ENCODE data around the gene OSBPL7. TPM values are rescaled to one million over a fixed set of nuclear protein-coding genes. Genes with fewer than 3 reads are reported as not detected.

Gene OSBPL7
- total and polyA plus RNA-seq, 2 of the 8 experiments (the other 6 are each of a cell fraction or from before 2014, with no cell fraction given): 7.2 to 8.9 TPM

DNA sequence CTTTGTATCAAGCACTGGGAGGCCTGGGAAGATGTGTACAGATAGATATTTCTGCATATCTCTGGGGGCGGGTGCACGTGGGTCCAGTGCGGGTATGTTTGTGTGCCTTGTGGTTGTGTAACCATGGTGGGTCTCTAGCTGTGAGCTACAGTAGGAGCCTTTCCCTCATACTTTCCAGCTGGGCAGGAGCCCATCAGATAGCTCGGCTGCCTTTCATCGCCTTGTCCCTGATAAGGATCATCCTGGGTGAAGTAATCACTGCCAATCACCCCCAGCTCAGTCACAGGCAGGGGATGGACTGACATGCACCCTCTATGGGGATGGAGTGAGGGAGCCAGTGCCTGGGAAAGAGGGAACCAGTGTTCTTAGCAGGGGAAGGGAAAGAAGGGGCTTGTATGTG is 22.6 kb upstream of the OSBPL7 start:
- no peak for DNase-seq (ENCODE audit: low read depth in 1 of 2, low spot score in 2 of 2)
- Histone ChIP-seq H3K9ac (replicated peaks in 1 of 4; ENCODE audit: extremely low read depth in 1 of 4, low read depth in 3 of 4, low read length in 3 of 4) (no peak overlapping the region), H4K5ac (ENCODE audit: insufficient read length, low read depth, low read length) (no peak overlapping the region), H2BK120ac (replicated peaks; ENCODE audit: low read depth, low read length) (no peak overlapping the region), H3K79me2 (ENCODE audit: control insufficient read depth in 1 of 2, insufficient read depth in 2 of 2, low read length in 2 of 2) (no peaks in the 10 kb centered on the region), H3K23me2 (ENCODE audit: low read depth, low read length) (peaks cover 9% of the 10 kb centered on the region; the same call in 1 of the 2 replicates), H3K36me3 (ENCODE audit: control insufficient read depth in 2 of 4, insufficient read depth in 4 of 4, low read length in 3 of 4) (no peaks in the 10 kb centered on the region), H3K27ac (ENCODE audit: low read depth, low read length) (no peak overlapping the region), H4K20me1 (replicated peaks in 1 of 2; ENCODE audit: control insufficient read depth in 1 of 2, insufficient read depth in 2 of 2, low read length in 2 of 2) (peaks cover 0 to 3% of the 10 kb centered on the region in 2 experiments), H3K18ac (ENCODE audit: extremely low read depth, low read length) (no peak overlapping the region), H2AFZ (ENCODE audit: low read length) (no peak overlapping the region), H3K14ac (ENCODE audit: insufficient read length) (no peak overlapping the region), H3K4ac (replicated peaks; ENCODE audit: insufficient read length, low read depth, low read length) (no peak overlapping the region), H4K8ac (ENCODE audit: extremely low read depth, insufficient read depth, low read length) (0 out of 2 replicates have a peak overlapping the region, but pooled peaks have one; percentile 0), H2BK5ac (ENCODE audit: low read depth, low read length) (no peak overlapping the region), H3K4me2 (ENCODE audit: insufficient read depth in 1 of 2, low read depth in 2 of 2, low read length in 2 of 2) (no peak overlapping the region), H4K91ac (replicated peaks; ENCODE audit: insufficient read length, low read length) (no peak overlapping the region), H2BK12ac (ENCODE audit: low read depth, low read length) (peak overlapping the region; percentile 83; the same call in 1 of the 2 replicates), H2BK20ac (ENCODE audit: low read length) (no peak overlapping the region; the same call in 1 of the 2 replicates), H3K4me1 (replicated peaks in 1 of 4; ENCODE audit: control insufficient read depth in 3 of 4, insufficient read depth in 4 of 4, low read length in 3 of 4) (peaks cover 0 to 33% (median 15%) of the 10 kb centered on the region in 4 experiments; a peak in 6 of 7 replicates), H2BK15ac (ENCODE audit: low read length) (no peak overlapping the region), H3K4me3 (ENCODE audit: extremely low read depth in 1 of 4, insufficient read depth in 2 of 4, low read depth in 3 of 4, low read length in 4 of 4) (no peak overlapping the region), H3K9me3 (ENCODE audit: insufficient read depth in 2 of 2, low read depth in 1 of 2, low read length in 1 of 2) (no peaks in the 10 kb centered on the region), H2AK5ac (ENCODE audit: low read depth, low read length) (no peak overlapping the region), H3K23ac (ENCODE audit: insufficient read length) (no peak overlapping the region), H3K56ac (replicated peaks; ENCODE audit: insufficient read length, low read depth, low read length) (no peak overlapping the region), H3K79me1 (ENCODE audit: low read depth, low read length) (no peaks in the 10 kb centered on the region), H3K27me3 (replicated peaks in 1 of 4; ENCODE audit: control insufficient read depth in 3 of 4, extremely low read depth in 1 of 4, insufficient read depth in 3 of 4, low read length in 3 of 4) (peaks cover 31 to 50% (median 44%) of the 10 kb centered on the region in 4 experiments)
- TF ChIP-seq, protein P1, sequence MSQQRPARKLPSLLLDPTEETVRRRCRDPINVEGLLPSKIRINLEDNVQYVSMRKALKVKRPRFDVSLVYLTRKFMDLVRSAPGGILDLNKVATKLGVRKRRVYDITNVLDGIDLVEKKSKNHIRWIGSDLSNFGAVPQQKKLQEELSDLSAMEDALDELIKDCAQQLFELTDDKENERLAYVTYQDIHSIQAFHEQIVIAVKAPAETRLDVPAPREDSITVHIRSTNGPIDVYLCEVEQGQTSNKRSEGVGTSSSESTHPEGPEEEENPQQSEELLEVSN (IDR thresholded peaks at IDR 0.05): no peak
- TF ChIP-seq ZNF274 (IDR thresholded peaks at IDR 0.05; ENCODE audit: borderline replicate concordance, extremely low read depth, low read length) (no peak), TBP (IDR thresholded peaks at IDR 0.05; ENCODE audit: low read depth, low read length) (no peak), EGR1 (IDR thresholded peaks at IDR 0.05; ENCODE audit: borderline replicate concordance, low read depth, low read length) (no peak), TCF12 (IDR thresholded peaks at IDR 0.05; ENCODE audit: low read depth, low read length) (no peak), RFX5 (IDR thresholded peaks at IDR 0.05; ENCODE audit: borderline replicate concordance, low read depth, low read length) (no peak), TEAD4 (IDR thresholded peaks at IDR 0.05; ENCODE audit: low read depth, low read length) (no peak), HDAC2 (IDR thresholded peaks at IDR 0.05; ENCODE audit: borderline replicate concordance in 1 of 2, low read depth in 2 of 2, low read length in 2 of 2) (no peak), SP4 (IDR thresholded peaks at IDR 0.05; ENCODE audit: low read length) (no peak), SP1 (IDR thresholded peaks at IDR 0.05; ENCODE audit: low read depth, low read length) (no peak)
- CTCF ChIA-PET (ENCODE audit: partially characterized antibody): interaction anchor here (0.6 to 33.0 kb wide), 15 partner anchors 9 to 501 kb away, joined by 3 to 1206 read pairs (median 5); partner anchors contain the start of genes CDK5RAP3, LRRC46, MRPL10 and PNPO
- WGBS, 2 experiments (ENCODE audit: extremely low coverage in 1 of 2, insufficient coverage in 1 of 2, insufficient read length in 1 of 2, insufficient replicate concordance in 2 of 2, low coverage in 1 of 2, low lambda C conversion rate in 2 of 2, missing lambda C conversion rate in 1 of 2): 88% methylated on average over 5 of the region's 5 CpGs; no CpG with 5 or more reads in 1 of the 2 experiments
- no peak for FAIRE-seq
- POLR2A ChIA-PET (ENCODE audit: partially characterized antibody): interaction anchor here (2.2 to 12.4 kb wide), 3 partner anchors 28 to 48 kb away, joined by 10 to 134 read pairs (median 10); partner anchors contain the start of gene SP2
